ENCODE measurements around the gene LDHD. TPM values are rescaled to one million over a fixed set of nuclear protein-coding genes. Genes with fewer than 3 reads are reported as not detected.

Gene LDHD
- total RNA-seq (not detected), polyA plus RNA-seq (not detected), total RNA-seq (0 to 0.57 (median 0.12) reads per million in 6 experiments)

- H3K4me3 Mint-ChIP-seq, result peak within 1 kb of the TSS in 6 of 10 donors; percentile 8 to 69 (median 30)
- peaks cover 0 to 7% (median 0%) of the 10 kb centered on the region in 9 donors for H3K9me3 Mint-ChIP-seq
- POLR2A ChIA-PET, result interaction anchor here (0.7 kb wide), 1 partner anchor 8 kb away, joined by 3 read pairs; no protein-coding TSS in a partner anchor
- ATAC-seq (peak in 1 of 2 donors; percentile 30), DNase-seq (no peak)
- H3K27ac Mint-ChIP-seq, result peak within 1 kb of the TSS in 1 of 10 donors; percentile 22
- peaks cover 2 to 18% (median 6%) of the 10 kb centered on the region in 5 donors for H3K27me3 Mint-ChIP-seq
- H3K4me1 Mint-ChIP-seq, result peaks cover 0 to 4% (median 2%) of the 10 kb centered on the region in 4 donors
- no peaks in the 10 kb centered on the region for H3K36me3 Mint-ChIP-seq
These were observed at the start of gene LDHD for GRCh38 chr16:75116081-75116910. Gene LDHD, minus strand, starts transcription at chr16:75116780. Its CDS starts 60 bp downstream, at chr16:75116720.

DNA sequence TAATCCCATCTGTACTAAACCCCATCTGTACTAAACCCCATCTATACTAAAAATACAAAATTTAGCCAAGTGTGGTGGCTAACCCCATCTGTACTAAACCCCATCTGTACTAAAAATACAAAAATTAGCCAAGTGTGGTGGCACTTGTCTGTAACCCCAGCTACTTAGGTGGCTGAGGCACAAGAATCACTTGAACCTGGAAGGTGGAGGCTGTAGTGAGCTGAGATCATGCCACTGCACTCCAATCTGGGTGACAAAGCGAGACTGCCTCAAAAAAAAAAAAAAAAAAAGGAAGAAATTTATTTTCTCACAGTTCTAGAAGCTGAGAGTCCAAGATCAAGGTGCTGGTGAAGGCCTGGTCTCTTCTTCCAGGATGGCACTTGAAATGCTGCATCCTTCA is 43.8 kb upstream of the LDHD start:
- POLR2A ChIA-PET, result no interaction called here
- peaks cover 0 to 10% (median 3%) of the 10 kb centered on the region in 9 donors for H3K9me3 Mint-ChIP-seq
- no peak for ATAC-seq
- H3K27me3 Mint-ChIP-seq, result no peaks in the 10 kb centered on the region
- H3K36me3 Mint-ChIP-seq, result peaks cover 11 to 67% (median 39%) of the 10 kb centered on the region in 3 donors
- no peak overlapping the region for H3K4me3 Mint-ChIP-seq
- peaks cover 2 to 10% (median 6%) of the 10 kb centered on the region in 4 donors for H3K4me1 Mint-ChIP-seq
- DNase-seq, result no peak
- peak overlapping the region in 2 of 10 donors; percentile 19 to 27 for H3K27ac Mint-ChIP-seq

DNA sequence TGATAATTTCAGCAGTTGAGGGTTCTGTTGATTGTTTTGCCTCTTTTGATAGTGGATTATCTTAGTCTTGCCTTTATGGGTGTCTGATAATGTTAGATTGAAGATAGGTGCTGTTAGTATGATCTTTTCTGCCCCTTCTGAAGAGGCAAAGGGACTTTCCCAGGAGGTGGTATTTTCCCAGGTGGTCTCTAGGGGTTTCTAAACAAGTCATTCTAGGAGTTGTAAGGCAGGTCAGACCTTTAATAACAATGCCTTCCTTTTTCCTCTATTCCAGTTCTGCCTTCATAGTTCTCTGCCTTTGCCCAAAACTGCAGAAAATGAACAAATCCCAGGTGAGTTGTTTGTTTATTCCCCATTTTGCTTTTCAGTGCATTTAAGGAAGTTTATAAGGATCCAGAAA is 36.1 kb upstream of the LDHD start:
- ATAC-seq, result no peak
- Mint-ChIP-seq H3K27ac (no peak overlapping the region), H3K9me3 (peaks cover 0 to 24% (median 13%) of the 10 kb centered on the region in 9 donors), H3K36me3 (peaks cover 26 to 50% (median 34%) of the 10 kb centered on the region in 3 donors), H3K4me3 (no peak overlapping the region), H3K4me1 (peaks cover 7 to 30% (median 24%) of the 10 kb centered on the region in 4 donors), H3K27me3 (no peaks in the 10 kb centered on the region)
- DNase-seq, result no peak
- POLR2A ChIA-PET, result no interaction called here

GRCh38 chr16:75151798-75152197 is 35.2 kb upstream of the LDHD start:
- peaks cover 6 to 31% (median 25%) of the 10 kb centered on the region in 4 donors for H3K4me1 Mint-ChIP-seq
- ATAC-seq, result no peak
- DNase-seq, result no peak
- peaks cover 0 to 24% (median 13%) of the 10 kb centered on the region in 9 donors for H3K9me3 Mint-ChIP-seq
- no peak overlapping the region for H3K27ac Mint-ChIP-seq
- H3K4me3 Mint-ChIP-seq, result peak overlapping the region in 3 of 10 donors; percentile 44 to 66 (median 49)
- H3K36me3 Mint-ChIP-seq, result peaks cover 26 to 42% (median 34%) of the 10 kb centered on the region in 3 donors
- POLR2A ChIA-PET, result no interaction called here
- H3K27me3 Mint-ChIP-seq, result no peaks in the 10 kb centered on the region

GRCh38 chr16:75148311-75149195 is 32.0 kb upstream of the LDHD start, which contains the start of gene ZFP1:
Gene ZFP1, plus strand, starts transcription at chr16:75148524. Its CDS starts 4,428 bp downstream, at chr16:75152952.
- POLR2A ChIA-PET, result interaction anchor here (0.6 kb wide), 3 partner anchors 8 to 499 kb away, joined by 3 read pairs; partner anchors contain the start of genes KARS1 and TERF2IP
- Mint-ChIP-seq H3K4me3 (peak within 1 kb of the TSS; percentile 78 to 92 (median 88)), H3K36me3 (peaks cover 22 to 26% (median 22%) of the 10 kb centered on the region in 3 donors), H3K4me1 (peaks cover 6 to 31% (median 24%) of the 10 kb centered on the region in 4 donors), H3K27me3 (no peaks in the 10 kb centered on the region), H3K27ac (peak within 1 kb of the TSS; percentile 69 to 94 (median 86)), H3K9me3 (peaks cover 0 to 24% (median 11%) of the 10 kb centered on the region in 9 donors)
- ATAC-seq, result peak; percentile 90
- DNase-seq, result peak; percentile 91 to 99 (median 94)

DNA sequence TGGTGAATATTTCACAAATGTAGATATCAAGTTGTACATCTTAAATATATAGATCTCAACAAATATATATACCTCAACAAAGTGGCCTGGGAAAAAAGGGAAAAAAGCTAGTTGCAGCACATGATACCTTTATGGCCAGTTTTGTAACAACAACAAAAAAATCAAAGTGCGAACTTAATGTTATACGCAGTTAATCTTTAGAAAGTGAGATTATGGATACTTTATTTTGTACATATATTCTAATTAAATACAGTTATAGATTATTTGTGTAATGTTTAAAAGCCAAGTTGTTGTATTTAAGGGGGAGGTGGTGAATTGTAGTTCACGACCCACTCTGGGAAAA is 31.4 kb upstream of the LDHD start:
- Mint-ChIP-seq H3K27ac (peak overlapping the region in 7 of 10 donors; percentile 44 to 94 (median 88)), H3K36me3 (peaks cover 18 to 22% (median 19%) of the 10 kb centered on the region in 3 donors), H3K4me1 (peaks cover 6 to 31% (median 24%) of the 10 kb centered on the region in 4 donors)

GRCh38 chr16:75143941-75144340 is 27.4 kb upstream of the LDHD start:
- ATAC-seq, result no peak
- H3K36me3 Mint-ChIP-seq, result peaks cover 0 to 2% (median 0%) of the 10 kb centered on the region in 3 donors

More for the DNA sequence above, 31.4 kb upstream of the LDHD start:
- POLR2A ChIA-PET, result interaction anchor here (0.6 kb wide), 1 partner anchor 162 kb away, joined by 3 read pairs; no protein-coding TSS in a partner anchor
- ATAC-seq (no peak), DNase-seq (no peak)
- Mint-ChIP-seq H3K9me3 (peaks cover 0 to 24% (median 11%) of the 10 kb centered on the region in 9 donors), H3K4me3 (peak overlapping the region in 9 of 10 donors; percentile 78 to 92 (median 89)), H3K27me3 (no peaks in the 10 kb centered on the region)

GRCh38 chr16:75139498-75139897 is 22.9 kb upstream of the LDHD start:
- ATAC-seq, result no peak
- H3K9me3 Mint-ChIP-seq, result no peaks in the 10 kb centered on the region
- POLR2A ChIA-PET, result interaction anchor here (0.6 kb wide), 1 partner anchor 271 kb away, joined by 5 read pairs; no protein-coding TSS in a partner anchor

More at GRCh38 chr16:75143941-75144340, 27.4 kb upstream of the LDHD start:
- Mint-ChIP-seq H3K4me3 (no peak overlapping the region), H3K4me1 (peaks cover 3 to 10% (median 6%) of the 10 kb centered on the region in 4 donors), H3K27ac (no peak overlapping the region), H3K9me3 (no peaks in the 10 kb centered on the region), H3K27me3 (peaks cover 0 to 4% (median 3%) of the 10 kb centered on the region in 5 donors)
- POLR2A ChIA-PET, result no interaction called here
- DNase-seq, result no peak

GRCh38 chr16:75138636-75139035 is 22.1 kb upstream of the LDHD start:
- Mint-ChIP-seq H3K27ac (peak overlapping the region in 1 of 10 donors; percentile 9), H3K9me3 (no peaks in the 10 kb centered on the region), H3K36me3 (peaks cover 0 to 2% (median 0%) of the 10 kb centered on the region in 3 donors), H3K4me1 (peaks cover 4 to 9% (median 7%) of the 10 kb centered on the region in 4 donors), H3K27me3 (peaks cover 7 to 14% (median 10%) of the 10 kb centered on the region in 5 donors), H3K4me3 (peak overlapping the region in 1 of 10 donors; percentile 23)
- DNase-seq (no peak), ATAC-seq (peak in 1 of 2 donors; percentile 52)
- POLR2A ChIA-PET, result interaction anchor here (0.6 kb wide), 1 partner anchor 145 kb away, joined by 4 read pairs; no protein-coding TSS in a partner anchor

More at GRCh38 chr16:75139498-75139897, 22.9 kb upstream of the LDHD start:
- H3K36me3 Mint-ChIP-seq, result peaks cover 0 to 2% (median 0%) of the 10 kb centered on the region in 3 donors
- H3K4me3 Mint-ChIP-seq, result no peak overlapping the region
- H3K4me1 Mint-ChIP-seq, result peaks cover 4 to 9% (median 7%) of the 10 kb centered on the region in 4 donors
- no peak overlapping the region for H3K27ac Mint-ChIP-seq
- peaks cover 7 to 14% (median 10%) of the 10 kb centered on the region in 5 donors for H3K27me3 Mint-ChIP-seq
- DNase-seq, result no peak

- Mint-ChIP-seq H3K36me3 (peaks cover 0 to 2% (median 0%) of the 10 kb centered on the region in 3 donors), H3K4me3 (peak overlapping the region in 1 of 10 donors; percentile 23), H3K27me3 (peaks cover 7 to 14% (median 10%) of the 10 kb centered on the region in 5 donors), H3K4me1 (peaks cover 4 to 9% (median 7%) of the 10 kb centered on the region in 4 donors), H3K9me3 (no peaks in the 10 kb centered on the region), H3K27ac (peak overlapping the region in 1 of 10 donors; percentile 44)
- POLR2A ChIA-PET, result interaction anchor here (0.6 kb wide), 1 partner anchor 144 kb away, joined by 4 read pairs; no protein-coding TSS in a partner anchor
- DNase-seq (no peak), ATAC-seq (no peak)
These were observed 21.7 kb upstream of the LDHD start for GRCh38 chr16:75138233-75138632.

DNA sequence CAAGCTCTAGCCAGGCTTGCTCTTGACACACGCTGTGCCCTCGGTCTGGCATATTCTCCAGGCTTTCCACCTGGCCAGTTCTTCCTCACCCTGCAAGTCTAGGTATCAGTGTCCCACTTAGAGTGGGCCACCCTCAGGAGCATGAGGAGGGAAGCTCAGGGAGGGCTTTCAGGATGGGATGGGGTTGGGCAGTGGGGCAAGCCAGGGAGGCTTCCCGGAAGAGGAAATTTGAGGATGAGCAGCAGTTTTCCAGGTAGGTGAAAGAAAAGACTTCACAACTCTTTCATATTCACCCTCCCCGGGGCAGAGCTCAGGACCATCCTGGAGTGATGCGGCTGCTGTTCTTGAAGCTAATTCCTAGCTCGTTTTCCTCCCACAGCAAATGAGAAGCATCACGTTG is 14.5 kb upstream of the LDHD start:
- ATAC-seq (no peak), DNase-seq (no peak)
- POLR2A ChIA-PET, result no interaction called here
- H3K4me1 Mint-ChIP-seq, result peaks cover 3 to 13% (median 12%) of the 10 kb centered on the region in 4 donors
- H3K9me3 Mint-ChIP-seq, result peaks cover 0 to 14% (median 4%) of the 10 kb centered on the region in 9 donors
- peaks cover 4 to 15% (median 8%) of the 10 kb centered on the region in 5 donors for H3K27me3 Mint-ChIP-seq
- H3K27ac Mint-ChIP-seq, result peak overlapping the region in 1 of 10 donors; percentile 16
- H3K4me3 Mint-ChIP-seq, result no peak overlapping the region
- H3K36me3 Mint-ChIP-seq, result peaks cover 0 to 6% (median 0%) of the 10 kb centered on the region in 3 donors

Measured in naive thymus-derived CD8-positive, alpha-beta T cell (primary cell).